ENCODE data around the gene HMCN1.

GRCh38 chr1:185969028-185969427 lies 234.8 kb downstream of the HMCN1 start:
- TF ChIP-seq CTCF (IDR thresholded peaks at IDR 0.05) (no peak), POLR2AphosphoS5 (IDR thresholded peaks at IDR 0.05) (no peak)
